Spleen (tissue), 7 donors: ENCODE results near the gene GRIA4.

ENCODE experiments used
- CTCF ChIP-seq, 11 experiments: fragments of 200-600 bp in 7 of 11; fragments of 450-650 bp in 4 of 11; sonication (generic) in 4 of 11; IDR thresholded peaks in 8 of 11; conservative IDR thresholded peaks in 3 of 11; 1 replicate in 7 of 11; 2 replicates in 4 of 11; pipeline versions ENCODE4 v1.4.0 to v1.8.0; 2016 to 2021; ENCODE audit warnings: antibody characterized with exemption in 11 of 11, inconsistent platforms in 4 of 11, mild to moderate bottlenecking in 1 of 11
- POLR2A ChIP-seq, 3 donors: fragments of 450-650 bp; IDR thresholded peaks; one replicate each; pipeline ENCODE4 v1.5.1; 2017; ENCODE audit warnings: antibody characterized with exemption in 3 of 3, mild to moderate bottlenecking in 1 of 3
- donor health status: DM: no; HTN: no; CAD: no; lungs with moderate emphysema.
- donor health status: DM: no; HTN: no; CAD: no.
- donor health status: DM: no; HTN: no; CAD: no.

GRCh38 chr11:105881027-105881426 is 271.2 kb downstream of the GRIA4 start:
- no peak for TF ChIP-seq CTCF (IDR thresholded peaks at IDR 0.05 in 8 of 11, conservative IDR thresholded peaks at IDR 0.05 in 3 of 11)
- TF ChIP-seq POLR2A (IDR thresholded peaks at IDR 0.05), result no peak
